ENCODE measurements around the gene ADAM10. TPM values are rescaled to one million over a fixed set of nuclear protein-coding genes. Genes with fewer than 3 reads are reported as not detected.

ADAM10 gene
- polyA plus RNA-seq, 1 donor (not counting 4 experiments of a cell fraction or from before 2014, with no cell fraction given) = 198 TPM

- dilution Hi-C loops (cut with MboI; ENCODE audit: extremely low pct_ligation_motif_present, low sequenced_read_pairs) = no loop called here
- no peak overlapping the region for H3K4me3 ChIP-seq (ENCODE audit: control insufficient read depth in 2 of 3, extremely low read depth in 1 of 3, insufficient read depth in 2 of 3, low read depth in 1 of 3, low read length in 3 of 3)
- no peaks in the 10 kb centered on the region for H3K79me2 ChIP-seq (ENCODE audit: control insufficient read depth, insufficient read depth, low read length)
- H3K9ac ChIP-seq (ENCODE audit: control insufficient read depth, extremely low read depth, insufficient read depth, low read length) = no peak overlapping the region
- H2AFZ ChIP-seq (ENCODE audit: control insufficient read depth, low read length) = no peak overlapping the region
- no peak for FAIRE-seq
- H3K9me1 ChIP-seq (ENCODE audit: control insufficient read depth, extremely low read depth, insufficient read depth, low read length) = no peaks in the 10 kb centered on the region
- H4K20me1 ChIP-seq (ENCODE audit: control insufficient read depth, extremely low read depth, insufficient read depth, low read length) = no peaks in the 10 kb centered on the region
- DNase-seq (ENCODE audit: low read depth, low spot score) = no peak
- H3K9me3 ChIP-seq (ENCODE audit: control insufficient read depth, low read depth, low read length) = no peaks in the 10 kb centered on the region
- H3K27me3 ChIP-seq (ENCODE audit: control insufficient read depth, extremely low read depth, insufficient read depth, low read length) = no peaks in the 10 kb centered on the region
- no peak overlapping the region for H3K27ac ChIP-seq (ENCODE audit: control insufficient read depth, insufficient read depth, low read length)
- no peak overlapping the region for H3K4me2 ChIP-seq (ENCODE audit: control insufficient read depth, extremely low read depth, insufficient read depth, low read depth, low read length)
- H3K4me1 ChIP-seq (ENCODE audit: control insufficient read depth, extremely low read depth, insufficient read depth, low read length) = peaks cover 10% of the 10 kb centered on the region
- H3K36me3 ChIP-seq (ENCODE audit: control insufficient read depth in 2 of 2, extremely low read depth in 1 of 2, insufficient read depth in 2 of 2, low read length in 2 of 2) = no peaks in the 10 kb centered on the region
- TF ChIP-seq EZH2 (IDR thresholded peaks at IDR 0.05; ENCODE audit: low read length) = no peak
- no peak for TF ChIP-seq CTCF (optimal IDR thresholded peaks at IDR 0.05 in 1 of 3, IDR thresholded peaks at IDR 0.05 in 1 of 3, conservative IDR thresholded peaks at IDR 0.05 in 1 of 3; ENCODE audit: extremely low read depth in 1 of 3, insufficient read depth in 2 of 3, low read length in 3 of 3)
These were observed 194.7 kb downstream of the ADAM10 start for GRCh38 chr15:58554758-58555157.

- Histone ChIP-seq H3K9ac (ENCODE audit: control insufficient read depth, extremely low read depth, insufficient read depth, low read length) (no peak overlapping the region), H4K20me1 (ENCODE audit: control insufficient read depth, extremely low read depth, insufficient read depth, low read length) (no peaks in the 10 kb centered on the region), H3K27me3 (ENCODE audit: control insufficient read depth, extremely low read depth, insufficient read depth, low read length) (no peaks in the 10 kb centered on the region), H3K79me2 (ENCODE audit: control insufficient read depth, insufficient read depth, low read length) (no peaks in the 10 kb centered on the region), H3K36me3 (ENCODE audit: control insufficient read depth in 2 of 2, extremely low read depth in 1 of 2, insufficient read depth in 2 of 2, low read length in 2 of 2) (no peaks in the 10 kb centered on the region), H3K4me3 (ENCODE audit: control insufficient read depth in 2 of 3, extremely low read depth in 1 of 3, insufficient read depth in 2 of 3, low read depth in 1 of 3, low read length in 3 of 3) (no peak overlapping the region), H3K4me1 (ENCODE audit: control insufficient read depth, extremely low read depth, insufficient read depth, low read length) (peaks cover 10% of the 10 kb centered on the region), H2AFZ (ENCODE audit: control insufficient read depth, low read length) (no peak overlapping the region), H3K27ac (ENCODE audit: control insufficient read depth, insufficient read depth, low read length) (no peak overlapping the region), H3K4me2 (ENCODE audit: control insufficient read depth, extremely low read depth, insufficient read depth, low read depth, low read length) (no peak overlapping the region), H3K9me3 (ENCODE audit: control insufficient read depth, low read depth, low read length) (no peaks in the 10 kb centered on the region), H3K9me1 (ENCODE audit: control insufficient read depth, extremely low read depth, insufficient read depth, low read length) (no peaks in the 10 kb centered on the region)
- TF ChIP-seq EZH2 (IDR thresholded peaks at IDR 0.05; ENCODE audit: low read length) = no peak
- DNase-seq (ENCODE audit: low read depth, low spot score) = no peak
- dilution Hi-C loops (cut with MboI; ENCODE audit: extremely low pct_ligation_motif_present, low sequenced_read_pairs) = no loop called here
- no peak for FAIRE-seq
These were observed 196.1 kb downstream of the ADAM10 start for GRCh38 chr15:58553365-58553918.
